IMR-90 (cell line): ENCODE data around the gene NGFR.

ENCODE experiments used
- BHLHE40 ChIP-seq: fragments of 150-350 bp; IDR thresholded peaks from 2 replicates; pipeline ENCODE4 v1.6.1; 2016; ENCODE audit warnings: mild to moderate bottlenecking, low read depth, low read length
- CEBPB ChIP-seq: IDR thresholded peaks from 2 replicates; pipeline ENCODE4 v1.6.1; 2012; ENCODE audit warnings: low read depth, low read length, improper control_type of control experiment
- CHD1 ChIP-seq: IDR thresholded peaks from 2 replicates; pipeline ENCODE4 v1.6.1; 2012; ENCODE audit warnings: low read depth, low read length, improper control_type of control experiment
- CTCF ChIP-seq: conservative IDR thresholded peaks from 2 replicates; pipeline ENCODE4 v1.5.1; 2012; ENCODE audit warnings: mild to moderate bottlenecking, low read depth, low read length, improper control_type of control experiment
- FOS ChIP-seq: fragments of 150-350 bp; IDR thresholded peaks from 2 replicates; pipeline ENCODE4 v1.6.1; 2016; ENCODE audit warnings: low read depth, low read length
- MAFK ChIP-seq: IDR thresholded peaks from 2 replicates; pipeline ENCODE4 v1.6.1; 2012; ENCODE audit warnings: low read depth, low read length, improper control_type of control experiment
- MAZ ChIP-seq: IDR thresholded peaks from 2 replicates; pipeline ENCODE4 v1.6.1; 2012; ENCODE audit warnings: low read depth, mild to moderate bottlenecking, low read length, improper control_type of control experiment, moderate library complexity, borderline replicate concordance
- MXI1 ChIP-seq: IDR thresholded peaks from 2 replicates; pipeline ENCODE4 v1.6.1; 2012; ENCODE audit warnings: low read depth, mild to moderate bottlenecking, low read length, moderate library complexity, borderline replicate concordance
- POLR2A ChIP-seq: IDR thresholded peaks from 2 replicates; pipeline ENCODE4 v1.6.1; 2012; ENCODE audit warnings: mild to moderate bottlenecking, low read depth, low read length
- RAD21 ChIP-seq: IDR thresholded peaks from 2 replicates; pipeline ENCODE4 v1.6.1; 2012; ENCODE audit warnings: low read length, improper control_type of control experiment
- RCOR1 ChIP-seq: IDR thresholded peaks from 2 replicates; pipeline ENCODE4 v1.6.1; 2012; ENCODE audit warnings: mild to moderate bottlenecking, low read length, improper control_type of control experiment; ENCODE audit not compliant: insufficient replicate concordance
- RFX5 ChIP-seq: IDR thresholded peaks from 2 replicates; pipeline ENCODE4 v1.8.0; 2012; ENCODE audit warnings: low read depth, mild to moderate bottlenecking, low read length, moderate library complexity
- USF2 ChIP-seq: fragments of 150-350 bp; IDR thresholded peaks from 2 replicates; pipeline ENCODE4 v1.6.1; 2017; ENCODE audit warnings: mild to moderate bottlenecking, antibody characterized with exemption, low read length, low read depth
- TF ChIP-seq, protein P1 (sequence below): fragments of 150-350 bp; IDR thresholded peaks from 2 replicates; pipeline ENCODE4 v1.6.1; 2016; ENCODE audit warnings: low read depth, mild to moderate bottlenecking, low read length, moderate library complexity, borderline replicate concordance

DNA sequence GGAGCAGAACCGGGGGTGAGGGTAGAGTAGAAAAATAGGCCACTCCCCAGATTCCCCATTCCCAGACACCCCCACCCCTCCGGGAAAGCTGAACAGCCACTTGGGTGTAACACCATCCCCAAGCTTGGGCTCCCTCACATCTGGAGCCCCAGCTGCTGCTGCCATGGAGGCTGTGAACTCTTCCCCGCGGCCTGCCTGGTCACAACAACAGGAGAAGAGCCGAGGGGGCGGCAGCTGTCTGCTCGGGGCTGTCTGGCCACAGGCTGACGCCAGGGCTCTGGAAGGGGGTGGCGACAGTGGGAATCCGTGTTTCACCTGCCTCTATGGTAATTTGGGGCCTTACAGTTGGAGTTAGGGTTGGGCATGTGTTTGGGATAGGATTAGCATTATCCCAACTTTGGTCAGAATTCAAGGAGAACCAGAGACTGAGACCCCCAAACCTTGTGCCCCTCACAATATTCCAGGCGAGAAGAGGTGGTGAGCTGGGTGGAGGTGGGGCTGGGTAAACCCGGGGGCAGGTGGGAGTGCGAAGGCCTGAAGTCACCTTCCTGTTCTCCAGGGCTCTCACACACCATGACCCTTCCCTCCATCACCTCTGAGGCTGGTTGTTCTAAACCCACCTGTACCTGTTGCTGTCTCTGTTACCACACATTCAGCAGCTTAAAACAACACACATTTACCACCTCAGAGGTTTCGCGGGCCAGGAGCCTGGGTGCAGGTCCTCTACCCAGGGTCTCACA is 50.9 kb downstream of the NGFR start:
- TF ChIP-seq POLR2A = no peak
- TF ChIP-seq RFX5 = no peak
- TF ChIP-seq CTCF = no peak
- TF ChIP-seq MAFK = no peak
- no peak for TF ChIP-seq BHLHE40
- TF ChIP-seq MAZ = no peak
- no peak for TF ChIP-seq USF2
- TF ChIP-seq RAD21 = no peak
- no peak for TF ChIP-seq MXI1
- no peak for TF ChIP-seq CHD1
- TF ChIP-seq RCOR1 = no peak
- TF ChIP-seq, protein P1, sequence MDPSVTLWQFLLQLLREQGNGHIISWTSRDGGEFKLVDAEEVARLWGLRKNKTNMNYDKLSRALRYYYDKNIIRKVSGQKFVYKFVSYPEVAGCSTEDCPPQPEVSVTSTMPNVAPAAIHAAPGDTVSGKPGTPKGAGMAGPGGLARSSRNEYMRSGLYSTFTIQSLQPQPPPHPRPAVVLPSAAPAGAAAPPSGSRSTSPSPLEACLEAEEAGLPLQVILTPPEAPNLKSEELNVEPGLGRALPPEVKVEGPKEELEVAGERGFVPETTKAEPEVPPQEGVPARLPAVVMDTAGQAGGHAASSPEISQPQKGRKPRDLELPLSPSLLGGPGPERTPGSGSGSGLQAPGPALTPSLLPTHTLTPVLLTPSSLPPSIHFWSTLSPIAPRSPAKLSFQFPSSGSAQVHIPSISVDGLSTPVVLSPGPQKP = no peak
- TF ChIP-seq FOS = no peak
- TF ChIP-seq CEBPB = no peak
